Heart right ventricle (tissue), 16 donors: ENCODE results near the gene CEP57. TPM values are rescaled to one million over a fixed set of nuclear protein-coding genes. Genes with fewer than 3 reads are reported as not detected.

ENCODE experiments used
- ATAC-seq, 8 donors: fragments of 200-7000 bp; cut with Tn5 transposase; one replicate each; pipeline ENCODE4 v1.9.1; 2020; ENCODE audit warnings: mild to moderate bottlenecking in 8 of 8, moderate library complexity in 8 of 8, moderate number of reproducible peaks in 1 of 8
- DNase-seq, 2 donors: peaks; one replicate each; pipeline ENCODE4 v3.0.0-alpha.2; 2020
- H3K27ac ChIP-seq, 10 donors: fragments of 200-600 bp; sonication (generic) in 2 of 10; one replicate each; pipeline versions ENCODE4 v1.5.0 to v1.8.0; 2020 to 2022; ENCODE audit warnings: mild to moderate bottlenecking in 3 of 10
- H3K27me3 ChIP-seq, 7 donors: fragments of 200-600 bp; one replicate each; pipeline ENCODE4 v1.8.0; 2021 to 2022; ENCODE audit warnings: mild to moderate bottlenecking in 2 of 7
- H3K36me3 ChIP-seq, 9 donors: fragments of 200-600 bp; sonication (generic) in 1 of 9; one replicate each; pipeline versions ENCODE4 v1.5.0 to v1.8.0; 2020 to 2022; ENCODE audit warnings: mild to moderate bottlenecking in 2 of 9
- H3K4me1 ChIP-seq, 9 donors: fragments of 200-600 bp; sonication (generic) in 1 of 9; one replicate each; pipeline versions ENCODE4 v1.5.0 to v1.8.0; 2020 to 2022; ENCODE audit warnings: mild to moderate bottlenecking in 4 of 9
- H3K4me3 ChIP-seq, 10 donors: fragments of 200-600 bp; sonication (generic) in 2 of 10; one replicate each; pipeline versions ENCODE4 v1.5.0 to v1.8.0; 2020 to 2022; ENCODE audit warnings: mild to moderate bottlenecking in 7 of 10, moderate library complexity in 2 of 10
- H3K9me3 ChIP-seq, 11 donors: fragments of 200-600 bp in 10 of 11; sonication (generic) in 2 of 11; one replicate each; pipeline versions ENCODE4 v1.5.0 to v1.8.0; 2013 to 2022; ENCODE audit warnings: mild to moderate bottlenecking in 2 of 11, control low read depth in 1 of 11, moderate library complexity in 1 of 11
- WGBS, 2 donors: extraction: QIAGEN DNeasy Blood & Tissue Kit; methylation state at CpG; one replicate each; pipeline ENCODE4 v1.1.7; 2013; ENCODE audit warnings: inconsistent platforms in 1 of 2; 5-methylcytosine and 5-hydroxymethylcytosine counted together
- intact Hi-C, 10 donors: fragments of 100-400 bp; cut with DNase I; formaldehyde crosslinking; loops; one replicate each; pipeline versions ENCODE4 v1.11.1 to v1.14.2; 2022
- long read RNA-seq, 3 donors: library from polyadenylated mRNA; unstranded; transcript quantifications; one replicate each; pipeline ENCODE4 v2.0.0, GENCODE V29; 2020 to 2021
- polyA plus RNA-seq, 2 donors: library from polyadenylated mRNA; stranded (reverse); fragments of 200-250 nt; gene quantifications; one replicate each; pipeline ENCODE4 v1.2.3, GENCODE V29; 2013
- total RNA-seq, 10 donors: library from RNA; stranded (reverse); fragmentation: NEBNext Ultra II Directional in 3 of 10; extraction: Animal tissue kit (Norgen Biotek cat#: 25700) in 3 of 10; gene quantifications; one replicate each; pipeline versions ENCODE4 v1.2.1 to v1.2.4, GENCODE V29; 2021 to 2023
- TF ChIP-seq, protein P1 (sequence below), 9 donors: fragments of 200-600 bp; sonication (generic) in 2 of 9; IDR thresholded peaks; one replicate each; pipeline versions ENCODE4 v1.5.0 to v1.8.0; 2021 to 2022; ENCODE audit warnings: antibody characterized with exemption in 9 of 9, mild to moderate bottlenecking in 5 of 9, moderate library complexity in 1 of 9
- donor health status: Arrhythmogenic right ventricular cardiomyopathy.
- donor health status: ischemic (EF 13 %, LVEDD 7.1; RV severe dilation, severe dysfunction).
- donor health status: healthy with polysubstance abuse.
- donor health status: DM: no; HTN: yes; CAD: no.
- donor health status: DM: no; HTN: no; CAD: no.
- donor health status: ischemic (EF 25% LVEDD 6.9; RV normal size, moderate dysfunction).
- donor health status: ischemic (EF 25% LVEDD 5.7; RV mildly dilated, moderate dysfunction).
- donor health status: healthy.
- donor health status: DM: yes; HTN: yes; CAD: no.
- donor health status: Ischemic cardiomyopathy.
- donor health status: ischemic (EF 35%, LVEDD 5.7; RV mildly dilated, moderate dysfunction).
- donor health status: nonischemic (EF 11% LVEDD 7.7; RV severe dilation, severe dysfunction).
- donor health status: DM: yes; HTN: yes; CAD: no.
- donor health status: PGD.
- donor health status: ischemic (EF 29% LVEDD 5.4; RV normal size, mild dysfunction).
- donor health status: nonischemic (EF 23%, LVEDD 6.1; RV moderate dilation, normal function).

CEP57 gene
- total RNA-seq: 10 to 100 TPM; 17.3 to 28.5 (median 25.1) TPM
- polyA plus RNA-seq: 10 to 100 TPM in 1 of 2 donors, 1 to 10 TPM in 1; 9.1 to 13.8 TPM
- long read RNA-seq, donor 1, transcript CEP57-202 (11 exons, 3,178 nt): major isoform, 10 of 28 reads
- long read RNA-seq, donor 1, transcript CEP57-210 (7 exons, 2,084 nt): major isoform, 10 of 28 reads
- long read RNA-seq, donor 1, partial matches to known transcripts: 3 of 28 reads
- long read RNA-seq, donor 1, other reads (novel, unspliced or antisense): 5 of 28 reads
- long read RNA-seq, donor 2, transcript CEP57-202 (11 exons, 3,178 nt): major isoform, 7 of 14 reads
- long read RNA-seq, donor 2, partial matches to known transcripts: 1 of 14 reads
- long read RNA-seq, donor 2, other reads (novel, unspliced or antisense): 2 of 14 reads
- long read RNA-seq, donor 3, transcript CEP57-202 (11 exons, 3,178 nt): major isoform, 5 of 26 reads
- long read RNA-seq, donor 3, partial matches to known transcripts: 7 of 26 reads
- long read RNA-seq, donor 3, other reads (novel, unspliced or antisense): 8 of 26 reads

DNA sequence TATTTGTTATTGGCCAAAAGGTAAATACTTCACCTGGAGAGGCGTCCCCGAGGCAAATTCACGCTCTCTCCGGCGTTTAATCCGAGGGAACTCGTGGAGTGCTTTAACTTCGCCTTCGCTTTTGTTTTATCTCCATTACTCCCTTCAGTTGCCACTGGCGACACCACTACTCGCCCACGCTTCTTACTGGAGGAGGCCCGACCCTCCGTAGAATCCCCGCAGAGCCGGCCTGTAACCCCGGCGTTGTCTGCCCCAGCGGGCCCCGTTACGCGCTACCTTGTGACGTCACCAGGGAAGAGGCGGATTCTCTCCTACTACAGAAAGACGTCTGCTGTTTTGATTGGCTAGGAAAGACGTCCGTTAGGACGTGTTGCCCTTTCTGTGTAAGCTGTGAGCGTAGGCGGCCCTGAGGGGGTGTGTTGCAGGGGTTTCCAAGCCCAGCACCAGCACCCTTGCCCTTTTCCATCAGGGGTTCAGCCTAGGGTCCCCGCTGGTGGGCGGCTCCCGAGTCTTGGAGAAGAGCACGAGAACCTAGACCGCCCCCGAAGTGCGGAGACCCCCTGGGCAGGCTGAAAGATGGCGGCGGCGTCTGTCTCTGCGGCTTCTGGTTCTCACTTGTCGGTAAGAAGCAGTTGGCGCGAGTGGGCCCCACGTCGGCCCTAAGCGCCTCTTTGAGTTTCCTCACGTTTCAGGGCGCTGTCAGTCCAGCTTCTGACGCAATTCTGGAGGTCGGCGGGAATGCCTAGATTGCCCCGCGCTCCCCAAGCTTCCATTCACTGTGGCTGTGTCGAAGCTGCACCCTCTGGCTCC, at the start of gene CEP57:
TSS of gene CEP57 (plus strand) at position 376 of the 810 bp plus-strand sequence. CDS start at position 577, 201 bp downstream.
- intact Hi-C loops: loop anchor here in 1 of 10 donors (5.0 kb wide), 1 partner anchor 132 kb away; the partner anchor contains the start of gene MTMR2
- peak; percentile 88 to 99 for DNase-seq
- Histone ChIP-seq H3K27ac (peak within 1 kb of the TSS; percentile 93 to 100 (median 98)), H3K36me3 (peaks cover 0 to 31% (median 14%) of the 10 kb centered on the region in 9 donors), H3K4me3 (peak within 1 kb of the TSS; percentile 77 to 98 (median 90)), H3K27me3 (no peaks in the 10 kb centered on the region), H3K9me3 (no peaks in the 10 kb centered on the region), H3K4me1 (peaks cover 0 to 31% (median 26%) of the 10 kb centered on the region in 9 donors)
- peak; percentile 88 to 97 (median 94) for ATAC-seq
- WGBS, 2 donors: 0 to 1% methylated on average over 55 of the region's 55 CpGs
- TF ChIP-seq, protein P1, sequence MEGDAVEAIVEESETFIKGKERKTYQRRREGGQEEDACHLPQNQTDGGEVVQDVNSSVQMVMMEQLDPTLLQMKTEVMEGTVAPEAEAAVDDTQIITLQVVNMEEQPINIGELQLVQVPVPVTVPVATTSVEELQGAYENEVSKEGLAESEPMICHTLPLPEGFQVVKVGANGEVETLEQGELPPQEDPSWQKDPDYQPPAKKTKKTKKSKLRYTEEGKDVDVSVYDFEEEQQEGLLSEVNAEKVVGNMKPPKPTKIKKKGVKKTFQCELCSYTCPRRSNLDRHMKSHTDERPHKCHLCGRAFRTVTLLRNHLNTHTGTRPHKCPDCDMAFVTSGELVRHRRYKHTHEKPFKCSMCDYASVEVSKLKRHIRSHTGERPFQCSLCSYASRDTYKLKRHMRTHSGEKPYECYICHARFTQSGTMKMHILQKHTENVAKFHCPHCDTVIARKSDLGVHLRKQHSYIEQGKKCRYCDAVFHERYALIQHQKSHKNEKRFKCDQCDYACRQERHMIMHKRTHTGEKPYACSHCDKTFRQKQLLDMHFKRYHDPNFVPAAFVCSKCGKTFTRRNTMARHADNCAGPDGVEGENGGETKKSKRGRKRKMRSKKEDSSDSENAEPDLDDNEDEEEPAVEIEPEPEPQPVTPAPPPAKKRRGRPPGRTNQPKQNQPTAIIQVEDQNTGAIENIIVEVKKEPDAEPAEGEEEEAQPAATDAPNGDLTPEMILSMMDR (IDR thresholded peaks at IDR 0.05): no peak

DNA sequence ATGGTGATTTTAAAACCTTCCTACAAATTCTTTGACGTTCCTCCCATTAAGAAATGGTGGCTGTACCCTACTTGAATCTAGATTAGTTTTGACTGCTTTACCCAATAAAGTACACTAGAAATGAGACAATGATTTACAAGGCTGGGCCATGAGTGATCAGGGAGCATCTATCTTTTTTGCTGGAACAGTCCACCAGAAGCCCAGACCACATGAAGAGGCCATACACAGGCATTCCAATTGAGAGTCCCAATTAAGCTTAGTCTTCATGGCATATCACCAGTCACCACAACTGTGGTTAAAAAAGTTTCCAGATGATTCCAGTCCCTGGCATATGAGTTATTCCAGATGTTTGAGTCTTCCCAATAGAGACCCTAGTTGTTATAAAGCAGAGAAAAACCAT, 40.2 kb upstream of the CEP57 start:
- no peak for ATAC-seq
- WGBS, 2 donors: 79 to 85% methylated on average over 1 of the region's 1 CpG
- Histone ChIP-seq H3K36me3 (no peaks in the 10 kb centered on the region), H3K27me3 (peaks cover 0 to 3% (median 0%) of the 10 kb centered on the region in 7 donors), H3K4me3 (no peak overlapping the region), H3K4me1 (no peaks in the 10 kb centered on the region), H3K9me3 (no peaks in the 10 kb centered on the region), H3K27ac (no peak overlapping the region)
- intact Hi-C loops: no loop called here
- TF ChIP-seq, protein P1 (IDR thresholded peaks at IDR 0.05): no peak
- DNase-seq: no peak

DNA sequence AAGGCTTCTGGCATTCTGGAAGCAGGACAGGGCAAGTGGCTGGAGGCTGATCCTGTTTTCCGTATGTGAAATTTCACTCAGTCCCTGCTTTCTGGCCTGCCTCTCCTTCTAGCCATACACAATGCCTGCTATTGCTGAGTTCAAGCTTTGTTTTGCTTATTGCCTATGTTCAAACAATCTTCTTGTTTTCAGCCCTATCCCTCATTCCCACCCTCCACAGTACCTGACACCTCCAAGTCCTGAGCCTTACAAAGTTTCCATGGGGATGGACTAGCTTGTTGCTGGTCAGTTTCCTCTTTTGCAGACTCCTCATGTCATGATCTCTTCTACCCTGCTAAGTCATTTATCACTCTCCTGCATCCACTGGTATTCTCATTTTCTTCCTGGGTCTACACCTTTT, 38.8 kb upstream of the CEP57 start:
- intact Hi-C loops: no loop called here
- no peaks in the 10 kb centered on the region for H3K36me3 ChIP-seq
- H3K4me1 ChIP-seq: no peaks in the 10 kb centered on the region
- H3K27ac ChIP-seq: no peak overlapping the region
- DNase-seq (no peak), ATAC-seq (no peak)
- TF ChIP-seq, protein P1 (IDR thresholded peaks at IDR 0.05): no peak
- no peaks in the 10 kb centered on the region for H3K9me3 ChIP-seq
- 56 to 89% methylated on average over 1 of the region's 1 CpG for WGBS, 2 donors
- no peak overlapping the region for H3K4me3 ChIP-seq
- H3K27me3 ChIP-seq: peaks cover 0 to 3% (median 0%) of the 10 kb centered on the region in 7 donors

DNA sequence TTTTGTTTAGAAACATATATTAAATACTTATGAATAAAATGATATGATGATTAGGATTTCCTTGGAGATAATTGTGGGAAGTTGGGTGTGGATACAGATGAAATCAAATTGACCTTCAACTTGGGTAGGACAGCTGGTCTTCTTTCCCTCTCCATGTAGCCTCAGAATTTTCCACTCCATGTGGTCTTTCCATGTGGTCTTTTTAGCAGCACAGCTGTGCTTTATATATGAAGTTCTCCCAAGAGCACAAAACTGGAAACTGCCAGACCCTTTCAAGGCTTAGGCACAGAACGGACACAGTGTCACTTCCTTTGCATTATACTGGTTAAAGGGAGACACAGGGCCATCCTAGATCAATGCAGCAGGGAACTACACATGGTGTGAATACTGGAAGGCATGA, 29.4 kb upstream of the CEP57 start:
- Histone ChIP-seq H3K4me3 (no peak overlapping the region), H3K36me3 (no peaks in the 10 kb centered on the region), H3K27me3 (peaks cover 0 to 5% (median 0%) of the 10 kb centered on the region in 7 donors), H3K4me1 (no peaks in the 10 kb centered on the region), H3K27ac (no peak overlapping the region), H3K9me3 (no peaks in the 10 kb centered on the region)
- 54 to 61% methylated on average over 1 of the region's 1 CpG for WGBS, 2 donors
- DNase-seq (no peak), ATAC-seq (no peak)
- intact Hi-C loops: loop anchor here in 8 of 10 donors (5.0 to 10.0 kb wide), 9 partner anchors 46 to 786 kb away; partner anchors contain the start of genes CWC15 (in 4 of the 8), KDM4D (in 4 of the 8), SRSF8 (in 4 of the 8) and SESN3 (in 1 of the 8)
- TF ChIP-seq, protein P1 (IDR thresholded peaks at IDR 0.05): no peak
